CD4-positive, alpha-beta T cell treated with Interleukin-15 for 4 hours (primary cell): ENCODE measurements around the gene FOSB.

Source experiments
- DNase-seq: peaks from one replicate; pipeline ENCODE4 v3.0.0-alpha.2; 2020; ENCODE audit warnings: low spot score

The FOSB gene

GRCh38 chr19:45524575-45525129 lies 56.9 kb downstream of the FOSB start:
- no peak for DNase-seq
